ENCODE measurements around the gene SEC24C.
A peak's percentile ranks its signal among the peaks of the same experiment; 100 is the strongest.

Gene SEC24C

GRCh38 chr10:73812657-73813056, 68.5 kb downstream of the SEC24C start:
- H3K27me3 ChIP-seq (ENCODE audit: control insufficient read depth, insufficient read depth, low read length) = no peaks in the 10 kb centered on the region
- H3K4me1 ChIP-seq (ENCODE audit: control insufficient read depth, insufficient read depth, low read length) = no peaks in the 10 kb centered on the region
- H3K9me3 ChIP-seq (ENCODE audit: control insufficient read depth, low read length) = no peaks in the 10 kb centered on the region
- no peak overlapping the region for H3K4me3 ChIP-seq (ENCODE audit: low read length)
- H3K9ac ChIP-seq (ENCODE audit: low read length) = no peak overlapping the region
- H3K36me3 ChIP-seq (ENCODE audit: control insufficient read depth, insufficient read depth, low read length) = no peaks in the 10 kb centered on the region

DNA sequence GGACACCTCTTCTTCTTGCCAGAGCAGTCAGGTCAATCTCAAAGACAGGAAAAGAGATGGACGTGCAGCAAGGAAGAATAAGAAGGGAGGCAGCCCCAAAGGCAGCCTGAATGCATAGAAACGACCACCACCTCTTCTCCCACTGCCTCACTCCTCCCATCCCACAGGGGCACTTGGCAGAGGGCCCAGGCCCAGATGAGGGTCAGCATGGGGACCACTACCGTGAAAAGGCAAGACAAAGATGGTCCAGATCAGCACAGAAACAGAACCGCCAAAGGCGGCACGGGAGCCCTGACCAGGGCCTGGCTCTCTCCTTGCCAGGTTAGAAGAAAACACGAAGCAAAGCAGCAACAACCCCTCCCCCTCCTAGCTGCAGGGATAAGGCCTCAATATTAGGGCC, 69.2 kb downstream of the SEC24C start:
- no peak overlapping the region for H3K4me3 ChIP-seq (ENCODE audit: low read length)
- no peaks in the 10 kb centered on the region for H3K27me3 ChIP-seq (ENCODE audit: control insufficient read depth, insufficient read depth, low read length)
- H3K9ac ChIP-seq (ENCODE audit: low read length) = no peak overlapping the region
- H3K36me3 ChIP-seq (ENCODE audit: control insufficient read depth, insufficient read depth, low read length) = no peaks in the 10 kb centered on the region
- H3K4me1 ChIP-seq (ENCODE audit: control insufficient read depth, insufficient read depth, low read length) = no peaks in the 10 kb centered on the region
- H3K9me3 ChIP-seq (ENCODE audit: control insufficient read depth, low read length) = no peaks in the 10 kb centered on the region

GRCh38 chr10:73814276-73814895, 70.2 kb downstream of the SEC24C start:
- Histone ChIP-seq H3K9ac (ENCODE audit: low read length) (no peak overlapping the region), H3K36me3 (ENCODE audit: control insufficient read depth, insufficient read depth, low read length) (no peaks in the 10 kb centered on the region), H3K27me3 (ENCODE audit: control insufficient read depth, insufficient read depth, low read length) (no peaks in the 10 kb centered on the region), H3K9me3 (ENCODE audit: control insufficient read depth, low read length) (no peaks in the 10 kb centered on the region), H3K4me1 (ENCODE audit: control insufficient read depth, insufficient read depth, low read length) (peaks cover 10% of the 10 kb centered on the region), H3K4me3 (ENCODE audit: low read length) (no peak overlapping the region)

DNA sequence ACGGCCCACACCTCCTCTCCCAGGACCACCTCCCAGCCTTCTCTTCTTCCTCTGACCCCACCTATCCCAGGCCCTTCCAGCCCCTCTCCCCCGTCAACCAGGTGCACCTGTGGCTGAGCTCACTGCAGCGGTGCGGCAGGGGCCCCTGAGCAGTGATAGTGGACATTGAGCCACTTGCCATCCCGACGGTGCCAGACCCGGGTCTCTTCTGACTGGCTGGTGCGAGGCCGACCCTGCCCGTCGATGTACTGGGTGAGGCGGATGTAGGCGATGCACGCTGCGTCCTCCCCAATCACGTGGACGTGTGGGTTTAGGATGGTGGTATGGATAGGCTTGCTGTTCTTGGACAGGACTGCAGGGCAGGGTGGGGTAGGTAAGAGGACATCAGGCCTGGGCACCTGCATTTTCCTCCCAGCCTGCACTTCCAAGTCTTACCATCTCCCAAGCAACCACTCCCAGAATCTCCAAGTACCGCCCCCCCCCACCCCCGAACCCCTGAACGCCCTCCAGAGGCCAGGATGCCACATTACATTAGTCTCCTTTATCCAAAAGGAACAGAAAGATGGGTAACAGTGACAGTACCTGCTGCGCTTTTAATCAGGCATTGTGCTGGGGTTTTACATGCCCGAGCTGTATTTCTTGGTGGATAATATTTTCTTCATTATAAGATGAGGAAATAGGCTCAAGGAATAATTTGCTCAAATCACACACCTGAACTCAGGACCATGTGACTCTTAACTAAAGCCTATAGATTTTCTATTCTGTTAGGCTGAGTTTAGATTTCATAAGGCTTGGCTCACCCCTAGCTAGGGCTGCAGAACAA, 70.9 kb downstream of the SEC24C start:
- Histone ChIP-seq H3K9me3 (ENCODE audit: control insufficient read depth, low read length) (no peaks in the 10 kb centered on the region), H3K4me1 (ENCODE audit: control insufficient read depth, insufficient read depth, low read length) (peaks cover 17% of the 10 kb centered on the region), H3K36me3 (ENCODE audit: control insufficient read depth, insufficient read depth, low read length) (no peaks in the 10 kb centered on the region), H3K9ac (ENCODE audit: low read length) (no peak overlapping the region), H3K27me3 (ENCODE audit: control insufficient read depth, insufficient read depth, low read length) (no peaks in the 10 kb centered on the region), H3K4me3 (ENCODE audit: low read length) (no peak overlapping the region)

DNA sequence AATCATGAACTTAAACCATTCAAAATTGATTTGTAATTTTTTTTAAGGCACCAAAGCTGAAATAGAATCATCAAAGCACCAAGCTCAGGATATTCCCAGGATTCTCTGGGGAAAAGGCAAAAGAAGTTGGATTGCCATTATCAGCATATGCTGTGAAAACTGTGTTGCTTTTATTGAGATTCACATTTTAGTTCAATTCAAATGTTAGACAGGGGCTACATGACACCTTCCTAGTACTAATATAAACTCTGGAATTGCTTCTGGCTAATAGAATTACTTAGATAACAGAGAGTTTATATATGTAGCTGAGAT, 71.5 kb downstream of the SEC24C start:
- no peaks in the 10 kb centered on the region for H3K9me3 ChIP-seq (ENCODE audit: control insufficient read depth, low read length)

DNA sequence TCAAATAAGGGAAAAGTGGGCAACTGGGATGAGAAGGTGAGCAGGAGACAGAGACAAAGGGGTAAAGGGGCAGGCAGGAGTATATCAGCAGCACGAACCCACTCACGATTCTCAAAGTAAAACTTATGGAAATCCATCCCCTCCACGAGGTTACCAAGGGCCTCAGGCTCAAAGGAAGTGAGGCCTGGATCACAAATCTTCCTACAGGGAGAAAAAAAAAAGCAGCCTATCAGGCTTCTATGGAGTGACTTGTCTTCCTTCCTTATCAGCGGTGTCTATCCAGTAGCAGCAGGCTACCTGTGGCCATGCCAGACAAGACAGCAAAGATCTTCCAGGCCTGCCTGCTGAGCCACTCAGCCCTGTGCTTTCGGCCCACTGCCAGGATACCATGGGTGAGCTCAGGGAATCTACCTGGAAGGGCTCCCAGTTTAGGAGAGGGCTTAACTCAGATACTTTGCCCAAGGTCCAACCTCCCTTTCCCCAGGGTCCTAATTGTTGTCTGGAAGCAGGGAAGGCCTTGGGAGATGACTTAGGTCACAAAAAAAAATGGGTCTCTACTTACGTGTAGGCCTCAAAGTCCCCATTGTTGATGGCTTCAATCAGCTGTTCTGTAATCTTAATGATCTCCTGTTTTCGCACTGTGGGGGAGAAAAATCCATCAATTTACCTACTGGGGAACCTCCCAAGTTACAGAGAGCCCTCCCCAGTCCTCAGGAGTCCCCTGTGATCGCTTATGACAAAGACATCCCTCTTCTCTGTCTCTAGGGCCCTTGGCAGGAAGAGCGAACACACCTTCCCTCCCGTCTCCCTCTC, 73.0 kb downstream of the SEC24C start:
- H3K4me1 ChIP-seq (ENCODE audit: control insufficient read depth, insufficient read depth, low read length) = peaks cover 18% of the 10 kb centered on the region
- no peaks in the 10 kb centered on the region for H3K9me3 ChIP-seq (ENCODE audit: control insufficient read depth, low read length)
- H3K36me3 ChIP-seq (ENCODE audit: control insufficient read depth, insufficient read depth, low read length) = no peaks in the 10 kb centered on the region
- H3K27me3 ChIP-seq (ENCODE audit: control insufficient read depth, insufficient read depth, low read length) = no peaks in the 10 kb centered on the region
- H3K4me3 ChIP-seq (ENCODE audit: low read length) = no peak overlapping the region
- H3K9ac ChIP-seq (ENCODE audit: low read length) = no peak overlapping the region

More for the DNA sequence above, 71.5 kb downstream of the SEC24C start:
- no peak overlapping the region for H3K9ac ChIP-seq (ENCODE audit: low read length)
- H3K27me3 ChIP-seq (ENCODE audit: control insufficient read depth, insufficient read depth, low read length) = no peaks in the 10 kb centered on the region
- peaks cover 18% of the 10 kb centered on the region for H3K4me1 ChIP-seq (ENCODE audit: control insufficient read depth, insufficient read depth, low read length)
- no peak overlapping the region for H3K4me3 ChIP-seq (ENCODE audit: low read length)
- no peaks in the 10 kb centered on the region for H3K36me3 ChIP-seq (ENCODE audit: control insufficient read depth, insufficient read depth, low read length)

- H3K36me3 ChIP-seq (ENCODE audit: control insufficient read depth, insufficient read depth, low read length) = no peaks in the 10 kb centered on the region
- H3K9ac ChIP-seq (ENCODE audit: low read length) = no peak overlapping the region
- H3K27me3 ChIP-seq (ENCODE audit: control insufficient read depth, insufficient read depth, low read length) = no peaks in the 10 kb centered on the region
- H3K4me1 ChIP-seq (ENCODE audit: control insufficient read depth, insufficient read depth, low read length) = peaks cover 18% of the 10 kb centered on the region
- H3K4me3 ChIP-seq (ENCODE audit: low read length) = no peak overlapping the region
- H3K9me3 ChIP-seq (ENCODE audit: control insufficient read depth, low read length) = no peaks in the 10 kb centered on the region
These were observed 73.7 kb downstream of the SEC24C start for GRCh38 chr10:73817826-73818225.

- Histone ChIP-seq H3K4me3 (ENCODE audit: low read length) (no peak overlapping the region), H3K9ac (ENCODE audit: low read length) (no peak overlapping the region), H3K4me1 (ENCODE audit: control insufficient read depth, insufficient read depth, low read length) (peaks cover 18% of the 10 kb centered on the region), H3K36me3 (ENCODE audit: control insufficient read depth, insufficient read depth, low read length) (no peaks in the 10 kb centered on the region), H3K27me3 (ENCODE audit: control insufficient read depth, insufficient read depth, low read length) (no peaks in the 10 kb centered on the region), H3K9me3 (ENCODE audit: control insufficient read depth, low read length) (no peaks in the 10 kb centered on the region)
These were observed 74.2 kb downstream of the SEC24C start for GRCh38 chr10:73818402-73818801.

DNA sequence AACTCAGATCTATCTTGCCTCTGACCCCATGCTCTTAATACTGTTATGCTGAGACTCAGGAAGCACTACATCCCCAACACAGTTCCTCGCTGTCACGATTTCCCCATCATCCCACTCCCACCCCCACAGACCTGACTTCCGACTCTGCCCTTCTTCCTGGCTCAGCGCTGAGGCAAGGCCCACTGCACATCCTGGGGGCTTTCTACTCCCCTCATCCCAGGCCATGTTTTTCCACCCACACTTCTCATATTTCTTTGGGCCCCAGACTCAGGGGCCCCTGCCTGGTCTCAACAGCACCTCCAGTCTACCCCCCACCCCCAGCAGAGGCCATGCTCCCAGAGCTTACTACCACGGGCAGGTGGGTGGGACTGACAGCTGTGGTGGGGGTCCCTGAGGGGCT, 74.9 kb downstream of the SEC24C start:
- no peaks in the 10 kb centered on the region for H3K36me3 ChIP-seq (ENCODE audit: control insufficient read depth, insufficient read depth, low read length)
- no peak overlapping the region for H3K4me3 ChIP-seq (ENCODE audit: low read length)
- no peak overlapping the region for H3K9ac ChIP-seq (ENCODE audit: low read length)

GRCh38 chr10:73819513-73820093, 75.4 kb downstream of the SEC24C start:
- Histone ChIP-seq H3K36me3 (ENCODE audit: control insufficient read depth, insufficient read depth, low read length) (no peaks in the 10 kb centered on the region), H3K27me3 (ENCODE audit: control insufficient read depth, insufficient read depth, low read length) (no peaks in the 10 kb centered on the region), H3K9me3 (ENCODE audit: control insufficient read depth, low read length) (no peaks in the 10 kb centered on the region), H3K9ac (ENCODE audit: low read length) (peak overlapping the region; percentile 59), H3K4me1 (ENCODE audit: control insufficient read depth, insufficient read depth, low read length) (peaks cover 18% of the 10 kb centered on the region), H3K4me3 (ENCODE audit: low read length) (peak overlapping the region; percentile 31)

More for the DNA sequence above, 74.9 kb downstream of the SEC24C start:
- no peaks in the 10 kb centered on the region for H3K9me3 ChIP-seq (ENCODE audit: control insufficient read depth, low read length)
- H3K4me1 ChIP-seq (ENCODE audit: control insufficient read depth, insufficient read depth, low read length) = peaks cover 18% of the 10 kb centered on the region
- no peaks in the 10 kb centered on the region for H3K27me3 ChIP-seq (ENCODE audit: control insufficient read depth, insufficient read depth, low read length)

All from mucosa of stomach (tissue), 1 donor.